ENCODE measurements around the gene TMF1.

The TMF1 gene

DNA sequence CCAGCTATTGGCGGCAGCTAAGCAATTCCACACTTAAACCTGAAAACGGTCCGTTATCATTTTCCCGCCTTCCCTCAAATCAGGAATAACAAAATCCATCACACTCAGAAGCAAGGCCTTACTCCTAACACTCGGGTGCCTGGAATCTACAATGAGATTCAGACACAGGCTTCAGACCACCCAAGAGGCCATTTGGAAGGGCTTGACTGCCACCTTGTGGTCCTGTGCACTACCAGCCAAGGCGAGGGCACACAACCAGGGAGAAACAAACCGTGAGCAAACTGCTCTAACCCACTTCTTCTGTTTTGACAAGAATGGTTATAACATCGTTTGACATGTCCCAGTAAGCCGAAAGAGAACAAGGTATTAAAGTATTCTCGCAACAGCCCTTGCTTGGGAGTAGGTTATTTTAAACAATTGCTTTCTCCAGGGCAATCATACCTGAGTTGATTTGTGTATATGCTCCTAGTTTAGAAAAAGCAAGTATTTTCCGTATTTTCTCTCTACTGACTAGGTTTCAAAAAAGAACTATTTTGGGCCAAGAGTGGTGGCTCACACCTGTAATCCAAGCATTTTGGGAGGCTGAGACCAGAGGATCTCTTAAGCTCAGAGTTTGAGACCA is 79.7 kb downstream of the TMF1 start:
- Histone ChIP-seq H3K4me2 (ENCODE audit: low read depth, low read length) (no peak overlapping the region), H3K27ac (ENCODE audit: low read length) (no peak overlapping the region), H3K9ac (ENCODE audit: low read length) (no peak overlapping the region), H3K9me3 (replicated peaks; ENCODE audit: insufficient read depth, low read length) (no peaks in the 10 kb centered on the region), H3K4me1 (ENCODE audit: low read length) (no peaks in the 10 kb centered on the region), H3K9me2 (replicated peaks; ENCODE audit: insufficient read depth, low read length) (no peaks in the 10 kb centered on the region), H3K4me3 (ENCODE audit: low read length) (no peak overlapping the region), H3K79me2 (ENCODE audit: low read length) (no peaks in the 10 kb centered on the region), H3K36me3 (replicated peaks; ENCODE audit: insufficient read depth, low read length) (no peaks in the 10 kb centered on the region), H2AFZ (ENCODE audit: low read length) (no peak overlapping the region), H3F3A (ENCODE audit: insufficient read depth, low read length) (no peaks in the 10 kb centered on the region), H3K27me3 (replicated peaks; ENCODE audit: insufficient read depth, low read length) (no peaks in the 10 kb centered on the region), H4K20me1 (ENCODE audit: insufficient read depth, low read length) (no peaks in the 10 kb centered on the region)
- TF ChIP-seq CTCF (IDR thresholded peaks at IDR 0.05; ENCODE audit: low read length) (peak; percentile 87), EZH2phosphoT487 (IDR thresholded peaks at IDR 0.05; ENCODE audit: low read length) (no peak)
- peak; percentile 55 for DNase-seq
